ENCODE measurements around the gene BTBD6. TPM values are rescaled to one million over a fixed set of nuclear protein-coding genes. Genes with fewer than 3 reads are reported as not detected.

The BTBD6 gene
- total RNA-seq, 4 donors from 2014 or later, result 52.2 to 69.6 (median 64.4) TPM

GRCh38 chr14:105209091-105209490 is 39.2 kb upstream of the BTBD6 start:
- no peak overlapping the region for H3K27ac ChIP-seq
- H3K4me1 ChIP-seq, result peaks cover 0 to 16% (median 6%) of the 10 kb centered on the region in 4 donors
- in situ Hi-C loops (cut with MboI; ENCODE audit: low pct_ligation_motif_present in 1 of 4, low pct_unique_long_range_greater_than_20kb in 1 of 4, low sequenced_read_pairs in 3 of 4) (no loop called here), intact Hi-C loops (cut with DNase I; ENCODE audit: low total_unique reads) (no loop called here)
- H3K9me3 ChIP-seq, result no peaks in the 10 kb centered on the region
- no peak for DNase-seq
- H3K36me3 ChIP-seq, result no peaks in the 10 kb centered on the region
- H3K27me3 ChIP-seq, result no peaks in the 10 kb centered on the region
- no peak overlapping the region for H3K4me3 ChIP-seq
- TF ChIP-seq CTCF (IDR thresholded peaks at IDR 0.05), result no peak
- TF ChIP-seq POLR2A (IDR thresholded peaks at IDR 0.05), result no peak
- TF ChIP-seq POLR2AphosphoS5 (IDR thresholded peaks at IDR 0.05), result no peak
- TF ChIP-seq EP300 (IDR thresholded peaks at IDR 0.05; ENCODE audit: low read depth), result no peak
- 87 to 100% methylated on average over 4 to 8 of the region's 8 CpGs for WGBS, 2 donors (ENCODE audit: low coverage in 1 of 2)

GRCh38 chr14:105209646-105210045 is 38.7 kb upstream of the BTBD6 start:
- intact Hi-C loops (cut with DNase I; ENCODE audit: low total_unique reads) (no loop called here), in situ Hi-C loops (cut with MboI; ENCODE audit: low pct_ligation_motif_present in 1 of 4, low pct_unique_long_range_greater_than_20kb in 1 of 4, low sequenced_read_pairs in 3 of 4) (no loop called here)
- TF ChIP-seq CTCF (IDR thresholded peaks at IDR 0.05) (no peak), EP300 (IDR thresholded peaks at IDR 0.05; ENCODE audit: low read depth) (no peak), POLR2A (IDR thresholded peaks at IDR 0.05) (no peak), POLR2AphosphoS5 (IDR thresholded peaks at IDR 0.05) (no peak)
- Histone ChIP-seq H3K27ac (no peak overlapping the region), H3K36me3 (no peaks in the 10 kb centered on the region), H3K9me3 (no peaks in the 10 kb centered on the region), H3K4me1 (peaks cover 0 to 11% (median 4%) of the 10 kb centered on the region in 4 donors), H3K4me3 (no peak overlapping the region), H3K27me3 (no peaks in the 10 kb centered on the region)
- DNase-seq, result no peak
- 73% methylated on average over 5 of the region's 16 CpGs; no CpG with 5 or more reads in 1 of the 2 donors for WGBS, 2 donors (ENCODE audit: low coverage in 1 of 2)

- intact Hi-C loops (cut with DNase I; ENCODE audit: low total_unique reads), result no loop called here
- 88 to 89% methylated on average over 1 to 17 of the region's 30 CpGs for WGBS, 2 donors (ENCODE audit: low coverage in 1 of 2)
- DNase-seq, result no peak
- in situ Hi-C loops (cut with MboI; ENCODE audit: low pct_ligation_motif_present in 1 of 4, low pct_unique_long_range_greater_than_20kb in 1 of 4, low sequenced_read_pairs in 3 of 4), result no loop called here
- peaks cover 0 to 3% (median under 1%) of the 10 kb centered on the region in 4 donors for H3K4me1 ChIP-seq
- H3K27ac ChIP-seq, result no peak overlapping the region
- H3K36me3 ChIP-seq, result no peaks in the 10 kb centered on the region
- no peak for TF ChIP-seq EP300 (IDR thresholded peaks at IDR 0.05; ENCODE audit: low read depth)
- no peak for TF ChIP-seq POLR2AphosphoS5 (IDR thresholded peaks at IDR 0.05)
- no peak for TF ChIP-seq CTCF (IDR thresholded peaks at IDR 0.05)
- TF ChIP-seq POLR2A (IDR thresholded peaks at IDR 0.05), result no peak
- H3K9me3 ChIP-seq, result no peaks in the 10 kb centered on the region
- H3K27me3 ChIP-seq, result no peaks in the 10 kb centered on the region
- H3K4me3 ChIP-seq, result no peak overlapping the region
Measured at GRCh38 chr14:105210266-105211025, 37.9 kb upstream of the BTBD6 start.

GRCh38 chr14:105211086-105211757 is 37.1 kb upstream of the BTBD6 start:
- no peaks in the 10 kb centered on the region for H3K36me3 ChIP-seq
- 94 to 100% methylated on average over 2 to 22 of the region's 23 CpGs for WGBS, 2 donors (ENCODE audit: low coverage in 1 of 2)
- H3K27me3 ChIP-seq, result no peaks in the 10 kb centered on the region
- TF ChIP-seq EP300 (IDR thresholded peaks at IDR 0.05; ENCODE audit: low read depth) (no peak), POLR2AphosphoS5 (IDR thresholded peaks at IDR 0.05) (no peak), POLR2A (IDR thresholded peaks at IDR 0.05) (no peak), CTCF (IDR thresholded peaks at IDR 0.05) (no peak)
- H3K9me3 ChIP-seq, result no peaks in the 10 kb centered on the region
- H3K27ac ChIP-seq, result no peak overlapping the region
- intact Hi-C loops (cut with DNase I; ENCODE audit: low total_unique reads), result no loop called here
- in situ Hi-C loops (cut with MboI; ENCODE audit: low pct_ligation_motif_present in 1 of 4, low pct_unique_long_range_greater_than_20kb in 1 of 4, low sequenced_read_pairs in 3 of 4), result no loop called here
- no peak for DNase-seq
- H3K4me3 ChIP-seq, result no peak overlapping the region
- no peaks in the 10 kb centered on the region for H3K4me1 ChIP-seq

Measured in transverse colon (tissue), 4 donors.